PC-9 (cell line): Measurements from ENCODE around the gene REXO5.

Experiments
- CTCF ChIP-seq: fragments of 200-600 bp; sonication (generic); conservative IDR thresholded peaks from 2 replicates; pipeline ENCODE4 v1.6.1; 2017; ENCODE audit warnings: mixed run types, antibody characterized with exemption, mild to moderate bottlenecking, moderate library complexity
- EZH2 ChIP-seq: fragments of 200-600 bp; sonication (generic); IDR thresholded peaks from 2 replicates; pipeline ENCODE4 v1.8.0; 2017; ENCODE audit warnings: antibody characterized with exemption, low read depth

- no peak for TF ChIP-seq CTCF
- no peak for TF ChIP-seq EZH2
Observed at GRCh38 chr16:20859229-20859628, 52.9 kb downstream of the REXO5 start.
